Activated naive CD8-positive, alpha-beta T cell treated with anti-CD3 and anti-CD28 coated beads, Interleukin-2, amount 10 ng/mL, durations not matched to agents 7 days and 5 days (primary cell): ENCODE data around the gene EHMT2. TPM values are rescaled to one million over a fixed set of nuclear protein-coding genes. Genes with fewer than 3 reads are reported as not detected.

Experiments
- ATAC-seq: fragments of 150-1000 bp; cut with Tn5 transposase; one replicate; pipeline ENCODE4 v1.10.0; 2021; ENCODE audit warnings: low read depth, moderate library complexity
- POLR2A ChIA-PET: fragments of 350-600 bp; sonication (Branson Sonifier 250); formaldehyde crosslinking; loops from one replicate; lab custom pipeline; 2021; ENCODE audit warnings: antibody characterized with exemption; lab: Charles Lee
- DNase-seq: peaks from one replicate; pipeline ENCODE4 v3.0.0; 2021
- H3K27ac Mint-ChIP-seq: one replicate; pipeline ENCODE4 v1.8.0; 2022; ENCODE audit warnings: mild to moderate bottlenecking, mixed read lengths
- H3K27me3 Mint-ChIP-seq: one replicate; pipeline ENCODE4 v1.8.0; 2022; ENCODE audit warnings: mild to moderate bottlenecking, moderate library complexity, mixed read lengths
- H3K36me3 Mint-ChIP-seq: one replicate; pipeline ENCODE4 v1.8.0; 2021; ENCODE audit warnings: mild to moderate bottlenecking, mixed read lengths
- H3K4me1 Mint-ChIP-seq: one replicate; pipeline ENCODE4 v1.8.0; 2021; ENCODE audit warnings: mixed read lengths
- H3K4me3 Mint-ChIP-seq: one replicate; pipeline ENCODE4 v1.8.0; 2022; ENCODE audit warnings: mild to moderate bottlenecking, moderate library complexity, mixed read lengths
- H3K9me3 Mint-ChIP-seq: one replicate; pipeline ENCODE4 v1.8.0; 2021; ENCODE audit warnings: mixed read lengths
- total RNA-seq, 2 experiments: library from RNA; stranded (reverse); gene quantifications; one replicate each; pipeline ENCODE4 v1.2.3, GENCODE V29; 2021

EHMT2 gene
- total RNA-seq, 2 experiments from 2014 or later: 77.5 to 80.6 TPM

- Mint-ChIP-seq H3K27me3 (no peaks in the 10 kb centered on the region), H3K4me1 (peaks cover 2% of the 10 kb centered on the region), H3K36me3 (peaks cover 18% of the 10 kb centered on the region), H3K27ac (no peak overlapping the region), H3K9me3 (no peaks in the 10 kb centered on the region), H3K4me3 (no peak overlapping the region)
- no peak for ATAC-seq
- POLR2A ChIA-PET: no interaction called here
- DNase-seq: no peak
Observed at GRCh38 chr6:31880616-31881015, 16.9 kb downstream of the EHMT2 start.

- H3K4me3 Mint-ChIP-seq: no peak overlapping the region
- ATAC-seq (no peak), DNase-seq (no peak)
- H3K36me3 Mint-ChIP-seq: peaks cover 18% of the 10 kb centered on the region
- H3K27ac Mint-ChIP-seq: no peak overlapping the region
- H3K27me3 Mint-ChIP-seq: no peaks in the 10 kb centered on the region
- POLR2A ChIA-PET: no interaction called here
- no peaks in the 10 kb centered on the region for H3K9me3 Mint-ChIP-seq
- H3K4me1 Mint-ChIP-seq: peaks cover 2% of the 10 kb centered on the region
Observed at GRCh38 chr6:31879901-31880300, 17.6 kb downstream of the EHMT2 start.

GRCh38 chr6:31879143-31879542, 18.4 kb downstream of the EHMT2 start:
- Mint-ChIP-seq H3K36me3 (peaks cover 18% of the 10 kb centered on the region), H3K4me1 (peaks cover 2% of the 10 kb centered on the region), H3K27me3 (no peaks in the 10 kb centered on the region), H3K4me3 (no peak overlapping the region), H3K9me3 (no peaks in the 10 kb centered on the region), H3K27ac (no peak overlapping the region)
- ATAC-seq (no peak), DNase-seq (no peak)
- POLR2A ChIA-PET: no interaction called here

GRCh38 chr6:31878726-31879125, 18.8 kb downstream of the EHMT2 start, which contains the start of gene SLC44A4:
SLC44A4 (minus strand) TSS chr6:31878997; CDS start chr6:31878980, 17 bp downstream.
- Mint-ChIP-seq H3K9me3 (no peaks in the 10 kb centered on the region), H3K27ac (no peak within 1 kb of the TSS)
- POLR2A ChIA-PET: no interaction called here

GRCh38 chr6:31878222-31878621, 19.3 kb downstream of the EHMT2 start:
- POLR2A ChIA-PET: no interaction called here
- Mint-ChIP-seq H3K27ac (no peak overlapping the region), H3K9me3 (no peaks in the 10 kb centered on the region), H3K27me3 (no peaks in the 10 kb centered on the region), H3K4me3 (no peak overlapping the region), H3K36me3 (peaks cover 18% of the 10 kb centered on the region), H3K4me1 (peaks cover 2% of the 10 kb centered on the region)
- ATAC-seq (no peak), DNase-seq (no peak)

More at GRCh38 chr6:31878726-31879125, 18.8 kb downstream of the EHMT2 start, which contains the start of gene SLC44A4:
- Mint-ChIP-seq H3K4me1 (peaks cover 2% of the 10 kb centered on the region), H3K4me3 (no peak within 1 kb of the TSS), H3K27me3 (no peaks in the 10 kb centered on the region), H3K36me3 (peaks cover 18% of the 10 kb centered on the region)
- ATAC-seq (no peak), DNase-seq (no peak)

- DNase-seq: no peak
- H3K9me3 Mint-ChIP-seq: no peaks in the 10 kb centered on the region
- H3K27me3 Mint-ChIP-seq: no peaks in the 10 kb centered on the region
- no peak for ATAC-seq
- H3K27ac Mint-ChIP-seq: no peak overlapping the region
- peaks cover 2% of the 10 kb centered on the region for H3K4me1 Mint-ChIP-seq
- H3K4me3 Mint-ChIP-seq: no peak overlapping the region
- peaks cover 15% of the 10 kb centered on the region for H3K36me3 Mint-ChIP-seq
- POLR2A ChIA-PET: no interaction called here
Observed at GRCh38 chr6:31877651-31878161, 19.8 kb downstream of the EHMT2 start.

- H3K4me3 Mint-ChIP-seq: no peak overlapping the region
Observed at GRCh38 chr6:31877125-31877650, 20.3 kb downstream of the EHMT2 start.

GRCh38 chr6:31876357-31876756, 21.1 kb downstream of the EHMT2 start:
- Mint-ChIP-seq H3K4me3 (no peak overlapping the region), H3K9me3 (no peaks in the 10 kb centered on the region), H3K4me1 (peaks cover 3% of the 10 kb centered on the region), H3K27ac (no peak overlapping the region), H3K27me3 (peaks cover 3% of the 10 kb centered on the region), H3K36me3 (peaks cover 8% of the 10 kb centered on the region)
- POLR2A ChIA-PET: interaction anchor here (1.0 to 1.6 kb wide), 2 partner anchors 11 to 14 kb away, joined by 3 to 4 read pairs; partner anchors contain the start of gene NEU1
- DNase-seq (no peak), ATAC-seq (no peak)

More at GRCh38 chr6:31877125-31877650, 20.3 kb downstream of the EHMT2 start:
- ATAC-seq (no peak), DNase-seq (no peak)
- Mint-ChIP-seq H3K27me3 (no peaks in the 10 kb centered on the region), H3K36me3 (peaks cover 12% of the 10 kb centered on the region), H3K27ac (no peak overlapping the region), H3K9me3 (no peaks in the 10 kb centered on the region), H3K4me1 (peaks cover 2% of the 10 kb centered on the region)
- POLR2A ChIA-PET: interaction anchor here (1.0 kb wide), 1 partner anchor 15 kb away, joined by 3 read pairs; the partner anchor contains the start of gene NEU1

GRCh38 chr6:31875877-31876276, 21.6 kb downstream of the EHMT2 start:
- POLR2A ChIA-PET: interaction anchor here (1.0 to 1.6 kb wide), 2 partner anchors 12 to 13 kb away, joined by 3 to 4 read pairs; partner anchors contain the start of gene NEU1
- peaks cover 5% of the 10 kb centered on the region for H3K27me3 Mint-ChIP-seq
- no peak overlapping the region for H3K27ac Mint-ChIP-seq

GRCh38 chr6:31874836-31875572, 22.5 kb downstream of the EHMT2 start:
- Mint-ChIP-seq H3K9me3 (no peaks in the 10 kb centered on the region), H3K27ac (no peak overlapping the region), H3K4me3 (no peak overlapping the region), H3K36me3 (peaks cover 2% of the 10 kb centered on the region), H3K27me3 (peaks cover 6% of the 10 kb centered on the region), H3K4me1 (peaks cover 8% of the 10 kb centered on the region)
- DNase-seq: no peak
- POLR2A ChIA-PET: interaction anchor here (1.6 kb wide), 1 partner anchor 13 kb away, joined by 4 read pairs; no protein-coding TSS in a partner anchor
- no peak for ATAC-seq

More at GRCh38 chr6:31875877-31876276, 21.6 kb downstream of the EHMT2 start:
- ATAC-seq: no peak
- Mint-ChIP-seq H3K9me3 (no peaks in the 10 kb centered on the region), H3K4me3 (no peak overlapping the region), H3K4me1 (peaks cover 8% of the 10 kb centered on the region), H3K36me3 (peaks cover 4% of the 10 kb centered on the region)
- no peak for DNase-seq

GRCh38 chr6:31874084-31874670, 23.3 kb downstream of the EHMT2 start:
- H3K36me3 Mint-ChIP-seq: no peaks in the 10 kb centered on the region
- peaks cover 8% of the 10 kb centered on the region for H3K4me1 Mint-ChIP-seq
- H3K27me3 Mint-ChIP-seq: peaks cover 6% of the 10 kb centered on the region
- no peaks in the 10 kb centered on the region for H3K9me3 Mint-ChIP-seq
- H3K4me3 Mint-ChIP-seq: no peak overlapping the region
- ATAC-seq (no peak), DNase-seq (no peak)
- POLR2A ChIA-PET: no interaction called here
- H3K27ac Mint-ChIP-seq: no peak overlapping the region

GRCh38 chr6:31871046-31871659, 26.3 kb downstream of the EHMT2 start:
- Mint-ChIP-seq H3K27ac (no peak overlapping the region), H3K9me3 (no peaks in the 10 kb centered on the region)
- POLR2A ChIA-PET: no interaction called here

GRCh38 chr6:31870385-31870921, 27.0 kb downstream of the EHMT2 start:
- Mint-ChIP-seq H3K27me3 (peaks cover 10% of the 10 kb centered on the region), H3K4me1 (peaks cover 5% of the 10 kb centered on the region), H3K4me3 (no peak overlapping the region), H3K27ac (no peak overlapping the region), H3K36me3 (no peaks in the 10 kb centered on the region), H3K9me3 (no peaks in the 10 kb centered on the region)
- POLR2A ChIA-PET: no interaction called here
- DNase-seq: no peak
- no peak for ATAC-seq

More at GRCh38 chr6:31871046-31871659, 26.3 kb downstream of the EHMT2 start:
- H3K27me3 Mint-ChIP-seq: peaks cover 6% of the 10 kb centered on the region
- no peaks in the 10 kb centered on the region for H3K36me3 Mint-ChIP-seq
- no peak overlapping the region for H3K4me3 Mint-ChIP-seq
- H3K4me1 Mint-ChIP-seq: peaks cover 8% of the 10 kb centered on the region
- ATAC-seq (no peak), DNase-seq (no peak)
